Hematopoietic multipotent progenitor cell treated with erythropoietin and hydrocortisone succinate and interleukin-3 and kit ligand, for 4 days (in vitro differentiated cells): ENCODE data around the gene KIF21B.
"Not testable (repeated sequence)": the region's sequence is repeated elsewhere in the genome, so short reads cannot be mapped to it uniquely, and the experiment has no call there.

ENCODE experiments used
- DNase-seq: peaks from one replicate; pipeline ENCODE4 v3.0.0-alpha.2; 2015

Gene KIF21B

GRCh38 chr1:200969726-200970561, 53.6 kb downstream of the KIF21B start:
- DNase-seq: no peak

GRCh38 chr1:200968469-200969410, 54.8 kb downstream of the KIF21B start:
- DNase-seq: no peak

DNA sequence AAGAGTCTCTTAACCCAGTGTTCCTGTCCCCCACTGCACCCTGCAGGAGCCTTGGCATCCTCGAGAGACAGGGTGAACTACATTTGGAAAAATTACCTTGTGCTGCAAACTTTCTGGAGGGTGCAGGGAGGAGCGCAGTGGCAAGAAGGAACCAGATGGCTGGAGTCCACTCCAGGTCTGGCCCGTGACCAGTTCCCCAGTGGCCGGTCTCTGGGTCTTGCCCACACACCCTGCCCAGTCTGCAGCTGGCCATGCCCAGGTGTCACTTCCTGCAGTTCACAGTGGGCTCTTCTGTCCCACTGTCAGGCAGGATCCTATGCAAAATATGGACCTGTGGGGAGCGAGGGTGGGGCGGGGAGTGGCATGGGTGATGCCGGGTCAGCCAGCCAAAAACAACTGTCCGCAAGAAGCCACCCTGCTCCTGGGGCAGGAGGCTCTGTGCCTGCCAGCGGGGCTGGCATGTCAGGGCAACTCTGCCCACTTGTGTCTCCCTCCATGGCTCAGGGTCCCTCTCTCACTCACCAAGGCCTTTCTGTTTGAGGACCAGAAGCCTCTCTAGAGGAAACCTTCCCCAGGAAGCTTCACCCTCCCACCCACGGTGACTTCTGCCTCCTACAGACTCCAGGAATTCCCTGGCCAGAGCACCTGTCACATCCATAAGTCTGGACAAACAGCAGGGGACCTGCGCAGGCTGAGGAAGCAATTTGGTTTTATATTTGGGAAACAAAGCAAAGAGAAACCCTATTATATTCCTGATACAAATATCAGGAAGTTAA, 55.6 kb downstream of the KIF21B start:
- no peak for DNase-seq

GRCh38 chr1:200966934-200967333, 56.6 kb downstream of the KIF21B start:
- DNase-seq: no peak

- DNase-seq: no peak
Observed at GRCh38 chr1:200965111-200965805, 58.3 kb downstream of the KIF21B start.

DNA sequence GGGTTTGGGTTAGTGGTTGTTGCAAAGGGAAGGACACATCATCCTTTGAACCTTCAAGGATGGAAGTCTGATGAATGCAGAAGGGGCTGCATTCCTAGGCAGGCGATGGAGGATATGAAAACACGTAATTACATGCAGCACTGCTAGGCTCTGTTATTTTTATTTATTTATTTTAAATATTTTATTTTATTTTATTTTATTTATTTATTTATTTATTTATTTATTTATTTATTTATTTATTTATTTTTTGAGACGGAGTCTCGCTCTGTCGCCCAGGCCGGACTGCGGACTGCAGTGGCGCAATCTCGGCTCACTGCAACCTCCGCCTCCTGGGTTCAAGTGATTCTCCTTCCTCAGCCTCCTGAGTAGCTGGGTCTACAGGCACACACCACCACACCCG, 59.6 kb downstream of the KIF21B start:
- not testable (repeated sequence) for DNase-seq

- DNase-seq: no peak
Observed at GRCh38 chr1:200963076-200963475, 60.4 kb downstream of the KIF21B start.

DNA sequence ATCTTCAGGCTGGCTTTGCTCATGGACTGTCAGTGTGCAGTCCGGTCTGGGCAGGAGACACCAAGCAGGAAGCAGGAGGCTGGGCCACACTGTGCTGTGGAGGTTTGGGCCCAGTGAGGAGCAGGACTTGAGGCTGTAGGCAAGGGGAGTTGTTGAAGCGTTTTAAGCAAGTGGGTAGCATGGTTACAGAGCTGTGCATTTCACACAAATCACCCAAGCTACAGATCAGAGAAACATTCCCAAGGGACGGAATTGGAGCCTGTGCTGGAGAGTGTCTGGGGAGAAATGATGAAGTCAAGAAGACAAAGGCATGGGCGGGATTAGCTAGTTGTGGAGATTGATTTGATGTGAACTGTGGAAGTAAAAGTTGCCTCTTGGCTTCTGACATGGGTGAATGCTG, 60.9 kb downstream of the KIF21B start:
- DNase-seq: no peak

GRCh38 chr1:200962151-200962550, 61.4 kb downstream of the KIF21B start:
- DNase-seq: not testable (repeated sequence)

DNA sequence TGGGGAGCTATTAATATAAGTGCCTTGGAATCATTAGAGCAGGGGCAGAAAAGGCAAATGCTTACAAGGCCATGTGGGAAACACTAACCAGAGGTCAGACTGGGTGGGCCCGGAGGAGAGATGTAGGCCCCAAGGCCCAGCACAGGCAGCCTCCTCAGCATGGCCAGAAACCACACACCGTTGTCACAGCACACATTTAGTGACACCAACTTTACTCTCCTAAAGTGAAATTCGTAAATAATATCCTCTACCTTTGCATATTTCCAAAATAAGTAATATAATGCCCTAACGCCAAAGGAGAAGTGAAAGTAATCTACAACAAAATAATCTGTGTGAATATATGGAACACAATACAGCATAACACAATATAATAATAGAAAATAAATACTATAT, 62.6 kb downstream of the KIF21B start:
- no peak for DNase-seq

DNA sequence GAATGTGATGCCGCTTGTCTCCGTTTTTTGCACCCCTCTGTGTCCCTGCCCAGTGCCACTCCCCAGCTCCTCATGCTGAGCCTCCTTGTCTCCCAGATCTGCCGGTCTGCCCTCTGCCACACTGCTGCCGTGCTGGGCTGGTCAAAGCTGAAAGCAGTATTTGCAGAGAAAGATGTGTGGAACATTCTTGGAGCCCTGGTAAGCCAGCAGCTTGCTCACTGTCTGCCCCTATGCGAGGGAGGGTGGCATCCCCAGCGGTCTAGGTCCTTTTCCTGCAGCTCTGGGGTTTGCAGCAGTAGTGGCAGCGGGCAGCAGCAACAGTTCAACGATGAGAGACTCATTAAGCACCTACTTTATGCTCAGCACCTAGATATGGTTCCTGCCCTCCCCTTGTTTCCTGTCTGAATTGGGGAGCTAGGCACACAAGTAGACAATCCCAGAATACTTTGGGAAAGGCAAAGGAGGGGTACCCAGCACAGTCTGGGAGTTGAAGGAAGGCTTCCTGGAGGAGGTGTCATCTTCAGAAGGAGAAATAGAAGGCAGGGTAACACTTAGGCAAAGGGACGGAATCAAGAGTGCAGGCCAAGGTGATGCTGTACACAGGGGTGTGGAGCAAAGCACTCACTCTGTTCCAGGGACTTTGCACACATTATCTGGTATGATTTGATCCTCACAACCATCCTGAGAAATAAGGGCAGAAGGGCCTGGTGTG, 63.1 kb downstream of the KIF21B start:
- DNase-seq: no peak

- no peak for DNase-seq
Observed at GRCh38 chr1:200959411-200959921, 64.0 kb downstream of the KIF21B start.

DNA sequence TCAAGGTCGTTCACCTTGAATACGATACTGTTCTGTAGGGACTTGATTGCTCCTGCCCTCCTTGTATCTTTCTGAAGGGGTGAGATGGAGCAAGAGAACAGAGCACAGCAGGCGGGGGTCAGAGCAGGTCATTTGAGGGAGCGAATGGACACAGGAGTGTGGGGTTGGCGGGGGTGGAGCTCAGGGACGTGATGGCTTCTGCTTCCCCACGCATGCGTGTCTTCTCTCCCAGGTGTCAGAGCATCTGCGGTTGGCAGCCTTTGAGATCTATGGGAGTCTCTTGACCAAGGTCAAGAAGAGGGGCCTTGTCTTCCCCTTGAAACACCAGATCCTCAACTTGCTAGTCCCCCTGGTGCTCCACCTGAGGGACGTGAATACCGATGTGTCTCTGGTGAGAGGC, 64.9 kb downstream of the KIF21B start:
- DNase-seq: no peak

DNA sequence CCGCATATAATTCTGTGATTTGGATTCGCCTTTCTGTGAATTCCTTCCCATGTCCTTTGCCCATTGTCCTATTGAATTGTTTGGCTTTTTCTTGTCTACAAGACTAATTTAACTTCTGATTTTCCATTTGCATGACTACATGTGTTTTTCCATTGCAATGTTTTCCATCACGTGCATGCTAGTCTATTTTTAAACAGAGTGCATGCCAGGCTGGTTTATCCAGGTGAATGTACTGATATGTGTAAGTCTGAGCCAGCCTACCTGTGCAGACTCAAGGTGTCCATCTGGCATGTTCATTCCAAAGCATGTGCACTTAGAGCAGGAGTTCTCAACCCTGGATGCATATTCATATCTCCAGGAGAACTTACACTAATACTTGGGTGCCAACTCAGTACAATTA, 69.1 kb downstream of the KIF21B start:
- DNase-seq: no peak

DNA sequence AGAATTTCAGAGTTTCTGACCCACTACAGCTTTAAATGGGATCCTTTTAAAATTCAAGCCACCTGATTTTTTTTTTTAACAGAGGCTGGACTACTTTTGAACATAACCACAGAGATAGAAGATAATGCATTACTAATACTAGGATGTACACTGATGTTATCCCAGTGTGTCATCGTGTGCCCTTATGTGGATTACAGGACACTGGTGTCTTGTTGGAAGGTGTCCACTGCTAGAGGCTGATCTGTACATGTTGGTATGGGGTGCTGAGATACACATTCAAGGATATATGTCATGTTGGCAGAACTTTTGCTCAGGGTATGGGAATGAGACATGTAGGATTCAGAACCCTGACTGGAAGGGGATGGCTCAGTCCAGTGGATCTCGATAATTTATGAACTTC, 72.5 kb downstream of the KIF21B start:
- peak; percentile 8 for DNase-seq

DNA sequence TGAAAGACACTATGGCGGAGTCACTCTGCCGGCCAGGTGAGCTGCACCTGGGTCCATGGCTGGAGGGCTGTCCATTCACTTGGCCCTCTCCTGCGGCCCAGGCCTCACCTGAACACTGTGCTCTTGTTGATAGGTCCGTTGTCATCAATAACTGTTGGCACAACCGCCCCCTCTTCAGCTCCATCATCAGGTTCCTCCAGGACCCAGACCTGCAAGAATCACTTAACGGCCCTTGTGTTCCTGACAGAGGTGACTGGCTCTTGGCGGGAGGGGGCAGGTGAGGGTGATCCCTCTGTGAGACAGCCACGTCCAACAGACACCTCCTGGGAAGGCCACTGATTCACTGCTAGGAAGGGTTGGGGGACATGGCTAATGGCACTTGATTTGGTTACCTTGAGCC, 73.9 kb downstream of the KIF21B start:
- DNase-seq: no peak

GRCh38 chr1:200947059-200947566, 76.4 kb downstream of the KIF21B start:
- no peak for DNase-seq

GRCh38 chr1:200945111-200945510, 78.4 kb downstream of the KIF21B start:
- no peak for DNase-seq

DNA sequence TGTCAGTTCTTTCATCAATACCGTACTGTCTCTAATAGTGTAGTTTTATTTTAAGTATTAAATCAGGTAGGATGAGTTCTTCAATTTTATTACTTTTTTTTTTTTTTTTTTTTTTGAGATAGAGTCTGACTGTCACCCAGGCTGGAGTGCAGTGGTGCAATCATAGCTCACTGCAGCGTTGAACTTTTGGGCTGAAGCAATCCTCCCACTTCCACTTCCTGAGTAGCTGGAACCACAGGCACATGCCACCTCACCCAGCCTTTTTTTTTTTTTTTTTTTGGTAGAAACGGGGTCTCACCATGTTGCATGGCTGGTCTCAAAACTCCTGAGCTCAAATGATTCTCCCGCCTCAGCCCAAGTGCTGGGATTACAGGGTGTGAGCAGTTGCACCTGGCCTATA, 84.6 kb downstream of the KIF21B start:
- DNase-seq: peak; percentile 80

GRCh38 chr1:200935286-200935962, 88.1 kb downstream of the KIF21B start:
- not testable (repeated sequence) for DNase-seq
